GM23338 (cell line): Measurements from ENCODE around the gene ZNF527.

Experiments used
- CREB1 ChIP-seq: fragments of 250-450 bp; sonication (Bioruptor Pico); IDR thresholded peaks from 2 replicates; pipeline ENCODE4 v1.5.0; 2020; ENCODE audit warnings: low read depth, mild to moderate bottlenecking, moderate library complexity
- EZH2 ChIP-seq: fragments of 200-600 bp; sonication (generic); IDR thresholded peaks from one replicate; pipeline ENCODE4 v1.8.0; 2017; ENCODE audit warnings: antibody characterized with exemption, mild to moderate bottlenecking, low read depth; ENCODE audit not compliant: unreplicated experiment
- JUNB ChIP-seq: IDR thresholded peaks from one replicate; pipeline ENCODE4 v1.6.1; 2016; ENCODE audit warnings: antibody characterized with exemption; ENCODE audit not compliant: unreplicated experiment
- POLR2AphosphoS5 ChIP-seq: IDR thresholded peaks from 2 replicates; pipeline ENCODE4 v1.6.1; 2016; ENCODE audit warnings: antibody characterized with exemption, low read depth
- TF ChIP-seq, protein P1 (sequence below), 2 experiments: fragments of 200-600 bp in 1 of 2; sonication (generic) in 1 of 2; conservative IDR thresholded peaks; 2 replicates each; pipeline versions ENCODE4 v1.5.1 to v1.6.1; 2016 to 2017; ENCODE audit warnings: antibody characterized with exemption in 2 of 2, low read depth in 2 of 2, mild to moderate bottlenecking in 2 of 2, moderate library complexity in 1 of 2
- TF ChIP-seq, protein P2 (sequence below): IDR thresholded peaks from one replicate; pipeline ENCODE4 v1.6.1; 2018; ENCODE audit warnings: antibody characterized with exemption; ENCODE audit not compliant: unreplicated experiment

DNA sequence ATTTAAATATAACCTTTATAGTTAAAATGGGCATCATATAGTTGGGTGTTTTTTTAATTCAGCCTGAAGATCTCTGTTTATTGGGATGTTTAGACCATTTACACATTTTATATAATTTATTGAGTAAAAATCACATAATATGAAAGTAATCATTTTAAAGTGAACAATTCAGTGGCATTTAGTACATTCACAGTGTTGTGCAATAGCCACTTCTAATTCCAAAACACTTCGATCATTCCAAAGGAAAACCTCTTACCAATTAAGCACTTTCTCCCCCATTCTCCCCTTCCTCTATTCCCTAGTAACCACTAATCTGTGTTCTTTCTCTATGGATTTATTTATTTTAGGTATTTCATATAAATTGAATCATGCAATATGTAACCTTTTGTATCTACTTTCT is 30.2 kb downstream of the ZNF527 start:
- TF ChIP-seq POLR2AphosphoS5 (no peak), CREB1 (CRISPR knock-in tag) (no peak), EZH2 (no peak), JUNB (no peak)
- TF ChIP-seq, protein P1, sequence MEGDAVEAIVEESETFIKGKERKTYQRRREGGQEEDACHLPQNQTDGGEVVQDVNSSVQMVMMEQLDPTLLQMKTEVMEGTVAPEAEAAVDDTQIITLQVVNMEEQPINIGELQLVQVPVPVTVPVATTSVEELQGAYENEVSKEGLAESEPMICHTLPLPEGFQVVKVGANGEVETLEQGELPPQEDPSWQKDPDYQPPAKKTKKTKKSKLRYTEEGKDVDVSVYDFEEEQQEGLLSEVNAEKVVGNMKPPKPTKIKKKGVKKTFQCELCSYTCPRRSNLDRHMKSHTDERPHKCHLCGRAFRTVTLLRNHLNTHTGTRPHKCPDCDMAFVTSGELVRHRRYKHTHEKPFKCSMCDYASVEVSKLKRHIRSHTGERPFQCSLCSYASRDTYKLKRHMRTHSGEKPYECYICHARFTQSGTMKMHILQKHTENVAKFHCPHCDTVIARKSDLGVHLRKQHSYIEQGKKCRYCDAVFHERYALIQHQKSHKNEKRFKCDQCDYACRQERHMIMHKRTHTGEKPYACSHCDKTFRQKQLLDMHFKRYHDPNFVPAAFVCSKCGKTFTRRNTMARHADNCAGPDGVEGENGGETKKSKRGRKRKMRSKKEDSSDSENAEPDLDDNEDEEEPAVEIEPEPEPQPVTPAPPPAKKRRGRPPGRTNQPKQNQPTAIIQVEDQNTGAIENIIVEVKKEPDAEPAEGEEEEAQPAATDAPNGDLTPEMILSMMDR (conservative IDR thresholded peaks at IDR 0.05; ENCODE audit: low read depth in 2 of 2), result no peak
- TF ChIP-seq, protein P2, sequence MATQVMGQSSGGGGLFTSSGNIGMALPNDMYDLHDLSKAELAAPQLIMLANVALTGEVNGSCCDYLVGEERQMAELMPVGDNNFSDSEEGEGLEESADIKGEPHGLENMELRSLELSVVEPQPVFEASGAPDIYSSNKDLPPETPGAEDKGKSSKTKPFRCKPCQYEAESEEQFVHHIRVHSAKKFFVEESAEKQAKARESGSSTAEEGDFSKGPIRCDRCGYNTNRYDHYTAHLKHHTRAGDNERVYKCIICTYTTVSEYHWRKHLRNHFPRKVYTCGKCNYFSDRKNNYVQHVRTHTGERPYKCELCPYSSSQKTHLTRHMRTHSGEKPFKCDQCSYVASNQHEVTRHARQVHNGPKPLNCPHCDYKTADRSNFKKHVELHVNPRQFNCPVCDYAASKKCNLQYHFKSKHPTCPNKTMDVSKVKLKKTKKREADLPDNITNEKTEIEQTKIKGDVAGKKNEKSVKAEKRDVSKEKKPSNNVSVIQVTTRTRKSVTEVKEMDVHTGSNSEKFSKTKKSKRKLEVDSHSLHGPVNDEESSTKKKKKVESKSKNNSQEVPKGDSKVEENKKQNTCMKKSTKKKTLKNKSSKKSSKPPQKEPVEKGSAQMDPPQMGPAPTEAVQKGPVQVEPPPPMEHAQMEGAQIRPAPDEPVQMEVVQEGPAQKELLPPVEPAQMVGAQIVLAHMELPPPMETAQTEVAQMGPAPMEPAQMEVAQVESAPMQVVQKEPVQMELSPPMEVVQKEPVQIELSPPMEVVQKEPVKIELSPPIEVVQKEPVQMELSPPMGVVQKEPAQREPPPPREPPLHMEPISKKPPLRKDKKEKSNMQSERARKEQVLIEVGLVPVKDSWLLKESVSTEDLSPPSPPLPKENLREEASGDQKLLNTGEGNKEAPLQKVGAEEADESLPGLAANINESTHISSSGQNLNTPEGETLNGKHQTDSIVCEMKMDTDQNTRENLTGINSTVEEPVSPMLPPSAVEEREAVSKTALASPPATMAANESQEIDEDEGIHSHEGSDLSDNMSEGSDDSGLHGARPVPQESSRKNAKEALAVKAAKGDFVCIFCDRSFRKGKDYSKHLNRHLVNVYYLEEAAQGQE, result no peak
